ENCODE measurements around the gene INHBB. TPM values are rescaled to one million over a fixed set of nuclear protein-coding genes. Genes with fewer than 3 reads are reported as not detected.

The INHBB gene
- total and polyA plus RNA-seq, 2 of the 4 experiments (the other 2 are of a cell fraction), result 0.18 to 0.92 TPM

- peaks cover 7% of the 10 kb centered on the region; the same call in 1 of the 2 replicates for H3K4me1 ChIP-seq (ENCODE audit: control insufficient read depth, insufficient read depth, low read length)
- DNase-seq (no peak), ATAC-seq (ENCODE audit: low read depth) (no peak)
- no peaks in the 10 kb centered on the region for H3K9me1 ChIP-seq (ENCODE audit: insufficient read depth, low read length)
- H3K79me1 ChIP-seq (ENCODE audit: low read depth in 1 of 2, low read length in 2 of 2), result no peaks in the 10 kb centered on the region
- H3K14ac ChIP-seq (replicated peaks; ENCODE audit: low read depth, low read length), result no peak overlapping the region
- no peak overlapping the region for H3K23ac ChIP-seq (ENCODE audit: low read depth, low read length)
- no peak overlapping the region for H2AK5ac ChIP-seq (ENCODE audit: low read depth, low read length)
- no peak overlapping the region for H4K5ac ChIP-seq (ENCODE audit: low read depth, low read length)
- H4K91ac ChIP-seq (ENCODE audit: insufficient read depth, low read depth, low read length), result no peak overlapping the region
- ChIA-PET CTCF (no interaction called here), POLR2A (ENCODE audit: unreplicated experiment) (no interaction called here)
- H3K9ac ChIP-seq (ENCODE audit: low read depth, low read length), result no peak overlapping the region
- H3K4me2 ChIP-seq (ENCODE audit: low read depth, low read length), result no peak overlapping the region
- no peak overlapping the region for H2AK9ac ChIP-seq (replicated peaks; ENCODE audit: low read depth, low read length, poor library complexity)
- H3K9me3 ChIP-seq (ENCODE audit: control insufficient read depth, insufficient read depth, low read length), result peaks cover 5% of the 10 kb centered on the region
- no peak overlapping the region for H4K8ac ChIP-seq (ENCODE audit: low read depth in 2 of 2, low read length in 2 of 2)
- intact Hi-C loops (cut with micrococcal nuclease), result no loop called here
- no peak overlapping the region for H3K27ac ChIP-seq (ENCODE audit: insufficient read depth, low read length)
- no TSS peak for BruUV-seq (replicated peaks)
- H2BK120ac ChIP-seq (ENCODE audit: low read depth, low read length), result no peak overlapping the region
- H3K27me3 ChIP-seq (ENCODE audit: control insufficient read depth, insufficient read depth, low read length), result peaks cover 48% of the 10 kb centered on the region
- H2BK20ac ChIP-seq (ENCODE audit: low read depth, low read length), result no peak overlapping the region
- dilution Hi-C loops (cut with HindIII; ENCODE audit: low sequenced_read_pairs, unreplicated experiment), result no loop called here
- TF ChIP-seq ELK1 (IDR thresholded peaks at IDR 0.05; ENCODE audit: borderline replicate concordance, low read depth, low read length), result no peak
- TF ChIP-seq MAZ (IDR thresholded peaks at IDR 0.05; ENCODE audit: borderline replicate concordance, low read depth, low read length), result no peak
- TF ChIP-seq RAD21 (IDR thresholded peaks at IDR 0.05; ENCODE audit: low read length), result no peak
- TF ChIP-seq NFE2L2 (IDR thresholded peaks at IDR 0.05; ENCODE audit: low read depth, low read length), result no peak
- TF ChIP-seq BHLHE40 (IDR thresholded peaks at IDR 0.05; ENCODE audit: low read depth, low read length), result no peak
- no peak for TF ChIP-seq MAFK (IDR thresholded peaks at IDR 0.05; ENCODE audit: low read depth, low read length)
- no peak overlapping the region for H2BK15ac ChIP-seq (ENCODE audit: low read depth, low read length)
- in situ Hi-C loops (cut with MboI; ENCODE audit: low sequenced_read_pairs), result no loop called here
- H4K20me1 ChIP-seq (ENCODE audit: insufficient read depth, low read length), result 0 out of 2 replicates have a peak, but pooled peaks cover 3% of the 10 kb centered on the region
- H3K56ac ChIP-seq (ENCODE audit: extremely low read depth, insufficient read depth, low read length), result no peak overlapping the region
- H3K18ac ChIP-seq (ENCODE audit: low read depth, low read length), result no peak overlapping the region
- no peak overlapping the region for H3K4me3 ChIP-seq (ENCODE audit: insufficient read depth, low read depth, low read length)
- 3% methylated on average over 6 of the region's 31 CpGs; no CpG with 5 or more reads in 1 of the 2 experiments for WGBS, 2 experiments (ENCODE audit: extremely low coverage in 2 of 2, insufficient read length in 1 of 2)
- no peaks in the 10 kb centered on the region for H3K36me3 ChIP-seq (ENCODE audit: control insufficient read depth, insufficient read depth, low read length)
- H3K4ac ChIP-seq (ENCODE audit: low read depth, low read length), result no peak overlapping the region
- no peak overlapping the region for H2AFZ ChIP-seq (replicated peaks; ENCODE audit: low read length, poor library complexity)
- no peak overlapping the region for H2BK5ac ChIP-seq (ENCODE audit: low read depth, low read length, poor library complexity, severe bottlenecking)
These were observed 50.3 kb downstream of the INHBB start for GRCh38 chr2:120396013-120396860.

Measured in IMR-90 (cell line).